Cardiac fibroblast (primary cell): ENCODE measurements around the gene RABGGTA.
A peak's percentile ranks its signal among the peaks of the same experiment; 100 is the strongest.

Experiments
- DNase-seq, 2 donors: peaks; one replicate each; pipeline versions ENCODE4 v3.0.0 to v3.0.0-alpha.2; 2010; ENCODE audit warnings: low read depth in 2 of 2
- H3K4me3 ChIP-seq, 2 donors: replicated peaks in 1 of 2; 1 replicate in 1 of 2; 2 replicates in 1 of 2; pipeline ENCODE4 v1.5.1; 2011; ENCODE audit warnings: low read depth in 2 of 2, low read length in 2 of 2, mild to moderate bottlenecking in 2 of 2, moderate library complexity in 1 of 2
- TF ChIP-seq, protein P1 (sequence below): IDR thresholded peaks from one replicate; pipeline ENCODE4 v1.5.1; 2011; ENCODE audit warnings: low read depth, mild to moderate bottlenecking, low read length, inconsistent platforms

RABGGTA gene

DNA sequence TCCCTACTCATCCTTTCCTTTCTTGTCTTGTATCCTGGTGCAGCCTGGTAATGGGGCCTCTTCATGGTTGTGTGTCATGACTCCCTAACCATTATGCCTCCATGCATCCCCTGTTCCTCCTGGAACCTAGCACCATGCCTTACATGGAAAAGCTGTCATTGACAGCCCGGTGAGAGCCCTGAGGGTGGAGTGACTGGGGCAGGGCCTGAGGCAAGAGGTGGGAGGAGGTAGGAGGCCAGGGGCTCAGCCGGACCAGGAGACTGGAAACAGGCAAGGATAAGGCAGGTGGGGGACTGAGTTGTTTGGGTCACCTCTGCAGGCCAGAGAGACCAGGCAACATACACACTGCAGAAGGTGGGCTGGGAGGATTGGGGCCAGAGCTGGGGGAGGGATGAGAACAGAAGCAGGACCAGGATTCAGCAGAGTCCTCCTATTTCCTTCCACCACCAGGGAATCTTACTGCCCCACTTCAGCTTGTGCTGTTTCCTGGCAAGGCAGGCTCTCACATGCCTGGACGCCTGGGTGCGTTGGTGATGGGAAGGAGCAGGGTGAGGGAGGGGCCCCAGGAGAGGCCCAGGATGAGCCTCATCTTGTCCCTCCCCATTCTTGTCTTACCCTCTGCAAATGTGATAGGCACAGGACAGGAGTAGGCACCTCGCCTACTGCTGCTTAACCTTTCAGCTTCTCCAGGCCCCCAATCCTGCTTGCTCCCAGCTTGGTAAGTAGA is 38.3 kb upstream of the RABGGTA start, which contains the start of gene LTB4R2:
Gene LTB4R2 (plus strand): TSS at position 603 of the 727 bp plus-strand sequence. CDS start 525 bp downstream, outside the sequence.
- TF ChIP-seq, protein P1, sequence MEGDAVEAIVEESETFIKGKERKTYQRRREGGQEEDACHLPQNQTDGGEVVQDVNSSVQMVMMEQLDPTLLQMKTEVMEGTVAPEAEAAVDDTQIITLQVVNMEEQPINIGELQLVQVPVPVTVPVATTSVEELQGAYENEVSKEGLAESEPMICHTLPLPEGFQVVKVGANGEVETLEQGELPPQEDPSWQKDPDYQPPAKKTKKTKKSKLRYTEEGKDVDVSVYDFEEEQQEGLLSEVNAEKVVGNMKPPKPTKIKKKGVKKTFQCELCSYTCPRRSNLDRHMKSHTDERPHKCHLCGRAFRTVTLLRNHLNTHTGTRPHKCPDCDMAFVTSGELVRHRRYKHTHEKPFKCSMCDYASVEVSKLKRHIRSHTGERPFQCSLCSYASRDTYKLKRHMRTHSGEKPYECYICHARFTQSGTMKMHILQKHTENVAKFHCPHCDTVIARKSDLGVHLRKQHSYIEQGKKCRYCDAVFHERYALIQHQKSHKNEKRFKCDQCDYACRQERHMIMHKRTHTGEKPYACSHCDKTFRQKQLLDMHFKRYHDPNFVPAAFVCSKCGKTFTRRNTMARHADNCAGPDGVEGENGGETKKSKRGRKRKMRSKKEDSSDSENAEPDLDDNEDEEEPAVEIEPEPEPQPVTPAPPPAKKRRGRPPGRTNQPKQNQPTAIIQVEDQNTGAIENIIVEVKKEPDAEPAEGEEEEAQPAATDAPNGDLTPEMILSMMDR: no peak
- H3K4me3 ChIP-seq: peak within 1 kb of the TSS in 1 of 2 donors; percentile 24
- no peak for DNase-seq

DNA sequence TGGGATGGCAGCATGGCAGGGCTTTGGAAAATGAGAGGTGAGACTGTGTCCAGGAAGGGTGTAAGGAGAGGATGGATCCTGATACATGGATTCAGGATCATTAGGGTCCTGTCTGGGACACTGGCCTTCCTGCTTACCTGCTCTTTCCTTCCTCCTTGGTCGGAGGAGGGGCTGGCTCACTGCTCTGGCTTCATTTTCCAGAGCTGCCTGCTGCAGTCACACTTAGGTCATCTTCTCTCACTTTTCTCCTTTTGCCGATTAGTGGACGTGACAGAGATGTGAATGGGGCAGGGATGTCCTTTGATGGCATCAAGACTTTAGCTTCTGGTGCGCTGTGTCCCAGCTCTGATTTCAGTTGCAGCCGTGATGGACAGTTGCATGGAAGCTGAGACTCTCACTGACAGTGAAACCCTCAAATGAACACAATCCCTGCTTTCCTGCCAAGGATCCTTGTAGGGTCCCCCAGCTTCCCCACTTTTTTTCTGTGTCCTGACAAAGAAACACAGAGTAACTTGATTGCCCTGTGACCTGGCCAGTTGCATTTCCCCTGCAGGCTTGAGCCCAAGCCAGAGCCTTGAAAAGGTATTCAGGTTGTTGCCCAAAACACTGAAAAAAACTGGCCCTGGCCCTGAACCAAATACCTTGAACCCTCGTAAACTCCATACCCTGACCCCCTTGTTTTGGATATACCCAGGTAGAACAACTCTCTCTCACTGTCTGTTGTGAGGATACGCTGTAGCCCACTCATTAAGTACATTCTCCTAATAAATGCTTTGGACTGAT is 37.1 kb upstream of the RABGGTA start:
- DNase-seq: no peak
- TF ChIP-seq, protein P1: no peak
- no peak overlapping the region for H3K4me3 ChIP-seq

- TF ChIP-seq, protein P1: peak; percentile 98
- H3K4me3 ChIP-seq: no peak within 1 kb of the TSS
- DNase-seq: peak; percentile 67 to 68
Observed at GRCh38 chr14:24307575-24308341, 36.4 kb upstream of the RABGGTA start, which contains the start of gene CIDEB. Gene CIDEB, minus strand, starts transcription at chr14:24307977. Its CDS starts 119 bp downstream, at chr14:24307858.

GRCh38 chr14:24307156-24307574 is 35.8 kb upstream of the RABGGTA start:
- DNase-seq: no peak
- TF ChIP-seq, protein P1: no peak
- H3K4me3 ChIP-seq: no peak overlapping the region

- TF ChIP-seq, protein P1: no peak
- no peak overlapping the region for H3K4me3 ChIP-seq
- no peak for DNase-seq
Observed at GRCh38 chr14:24304019-24304387, 32.6 kb upstream of the RABGGTA start.

DNA sequence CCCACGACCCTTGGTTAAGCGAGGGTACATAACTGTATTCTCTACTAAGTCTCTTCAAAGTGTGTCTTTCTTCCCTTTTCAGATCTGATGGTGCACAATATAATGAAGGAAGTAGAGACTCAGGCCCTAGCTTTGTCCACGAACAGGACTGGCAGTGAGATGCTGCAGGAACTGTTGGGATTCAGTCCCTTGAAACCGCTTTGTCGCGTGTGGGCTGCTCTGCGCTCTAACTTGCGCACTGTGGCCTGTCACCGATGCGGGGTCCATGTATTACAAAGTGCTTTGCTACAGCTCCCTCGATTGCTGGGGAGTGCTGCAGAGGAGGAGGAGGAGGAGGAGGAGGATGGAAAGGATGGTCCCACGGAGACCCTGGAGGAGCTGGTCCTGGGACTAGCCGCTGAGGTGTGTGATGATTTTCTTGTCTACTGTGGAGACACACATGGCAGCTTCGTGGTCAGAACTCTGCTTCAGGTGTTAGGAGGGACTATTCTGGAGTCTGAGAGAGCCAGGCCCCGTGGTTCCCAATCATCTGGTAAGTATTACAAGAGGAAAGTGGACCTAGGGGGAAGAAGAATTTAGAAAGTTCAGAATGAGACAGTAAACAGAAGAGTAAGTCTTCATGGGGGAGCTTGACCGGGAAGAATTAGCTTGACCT is 29.1 kb upstream of the RABGGTA start:
- DNase-seq: no peak
- TF ChIP-seq, protein P1: no peak

More for the DNA sequence above, 29.1 kb upstream of the RABGGTA start:
- H3K4me3 ChIP-seq: peak overlapping the region; percentile 63 to 100
